GM12892 (cell line): ENCODE data around the gene DNAJB4.
A peak's percentile ranks its signal among the peaks of the same experiment; 100 is the strongest.
"Not testable (repeated sequence)": the region's sequence is repeated elsewhere in the genome, so short reads cannot be mapped to it uniquely, and the experiment has no call there.

ENCODE experiments used
- DNase-seq: peaks from one replicate; pipeline ENCODE4 v3.0.0; 2011; ENCODE audit not compliant: insufficient read length
- FAIRE-seq: peaks from 2 replicates; lab custom pipeline; 2011; peaks lifted over from hg19 to GRCh38; lab: Jason Lieb, UNC
- POLR2A ChIP-seq: IDR thresholded peaks from 2 replicates; pipeline ENCODE4 v1.6.1; 2011; ENCODE audit warnings: low read depth, low read length, control low read depth
- POLR2AphosphoS5 ChIP-seq: IDR thresholded peaks from 2 replicates; pipeline ENCODE4 v1.6.1; 2011; ENCODE audit warnings: low read depth, low read length, control low read depth
- TAF1 ChIP-seq: IDR thresholded peaks from 2 replicates; pipeline ENCODE4 v1.6.1; 2011; ENCODE audit warnings: low read depth, mild to moderate bottlenecking, control low read depth, low read length, borderline replicate concordance

Gene DNAJB4

GRCh38 chr1:78015148-78015547 is 10.4 kb downstream of the DNAJB4 start:
- DNase-seq (no peak), FAIRE-seq (no peak)
- no peak for TF ChIP-seq POLR2A

GRCh38 chr1:78019024-78019423 is 14.3 kb downstream of the DNAJB4 start:
- FAIRE-seq: no peak
- no peak for DNase-seq
- TF ChIP-seq TAF1: no peak
- no peak for TF ChIP-seq POLR2AphosphoS5
- no peak for TF ChIP-seq POLR2A

- FAIRE-seq, DNase-seq: not testable (repeated sequence)
Observed at GRCh38 chr1:78021134-78021533, 16.4 kb downstream of the DNAJB4 start.

GRCh38 chr1:78029793-78030192 is 25.1 kb downstream of the DNAJB4 start:
- no peak for TF ChIP-seq POLR2AphosphoS5
- no peak for TF ChIP-seq POLR2A
- TF ChIP-seq TAF1: no peak
- DNase-seq (no peak), FAIRE-seq (no peak)

- TF ChIP-seq TAF1 (no peak), POLR2A (no peak), POLR2AphosphoS5 (no peak)
- FAIRE-seq (no peak), DNase-seq (no peak)
Observed at GRCh38 chr1:78032996-78033796, 28.5 kb downstream of the DNAJB4 start.

GRCh38 chr1:78033797-78034172 is 29.0 kb downstream of the DNAJB4 start:
- no peak for DNase-seq
- FAIRE-seq: peak; percentile 21
- TF ChIP-seq POLR2A: no peak
- TF ChIP-seq POLR2AphosphoS5: no peak
- no peak for TF ChIP-seq TAF1

- no peak for FAIRE-seq
- TF ChIP-seq POLR2A (no peak), POLR2AphosphoS5 (no peak), TAF1 (no peak)
- DNase-seq: no peak
Observed at GRCh38 chr1:78035121-78035520, 30.4 kb downstream of the DNAJB4 start.

- no peak for FAIRE-seq
- TF ChIP-seq POLR2AphosphoS5 (no peak), POLR2A (no peak), TAF1 (no peak)
- no peak for DNase-seq
Observed at GRCh38 chr1:78036450-78036849, 31.7 kb downstream of the DNAJB4 start.

GRCh38 chr1:78038071-78038470 is 33.3 kb downstream of the DNAJB4 start:
- TF ChIP-seq TAF1 (no peak), POLR2AphosphoS5 (no peak), POLR2A (no peak)
- DNase-seq: no peak
- FAIRE-seq: no peak

GRCh38 chr1:78038491-78038939 is 33.8 kb downstream of the DNAJB4 start:
- DNase-seq (no peak), FAIRE-seq (no peak)
- TF ChIP-seq POLR2A: no peak
- TF ChIP-seq POLR2AphosphoS5: no peak
- no peak for TF ChIP-seq TAF1

- no peak for FAIRE-seq
Observed at GRCh38 chr1:78040484-78041089, 35.8 kb downstream of the DNAJB4 start.

GRCh38 chr1:78043436-78043835 is 38.7 kb downstream of the DNAJB4 start:
- DNase-seq (no peak), FAIRE-seq (no peak)
- TF ChIP-seq POLR2A (no peak), TAF1 (no peak), POLR2AphosphoS5 (no peak)

More at GRCh38 chr1:78040484-78041089, 35.8 kb downstream of the DNAJB4 start:
- TF ChIP-seq POLR2A: no peak
- TF ChIP-seq POLR2AphosphoS5: no peak
- no peak for TF ChIP-seq TAF1
- DNase-seq: no peak
